ENCODE results near the gene CTNNA3.

Gene CTNNA3

DNA sequence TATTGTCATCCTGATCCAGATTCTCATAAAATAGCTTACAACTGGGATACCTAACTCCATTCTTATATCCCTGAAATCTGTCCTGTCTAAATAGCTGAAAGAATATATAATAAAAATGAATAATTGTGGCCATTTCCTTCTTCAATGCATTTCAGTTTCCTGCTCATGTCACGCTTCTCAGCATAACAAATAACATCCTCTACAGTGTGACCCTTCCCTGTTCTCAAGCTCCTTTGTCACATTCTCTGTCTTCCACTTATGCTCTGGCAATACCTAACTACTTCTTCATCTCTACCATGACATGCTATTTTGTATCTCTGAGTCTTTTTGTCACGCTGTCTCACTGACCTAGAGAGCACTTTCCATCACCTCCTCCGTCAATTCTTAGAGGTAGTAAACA lies 1654.2 kb downstream of the CTNNA3 start:
- no peak overlapping the region for H3K27ac ChIP-seq (ENCODE audit: poor library complexity, severe bottlenecking)
- H3K36me3 ChIP-seq (ENCODE audit: low read depth): no peaks in the 10 kb centered on the region
- ATAC-seq (ENCODE audit: low read depth): no peak
- H3K4me3 ChIP-seq (ENCODE audit: severe bottlenecking): no peak overlapping the region
- H3K9me3 ChIP-seq (ENCODE audit: severe bottlenecking): no peaks in the 10 kb centered on the region
- no peak for DNase-seq (ENCODE audit: low spot score)
- no peaks in the 10 kb centered on the region for H3K27me3 ChIP-seq (ENCODE audit: insufficient read depth, poor library complexity, severe bottlenecking)
- TF ChIP-seq, protein P1, sequence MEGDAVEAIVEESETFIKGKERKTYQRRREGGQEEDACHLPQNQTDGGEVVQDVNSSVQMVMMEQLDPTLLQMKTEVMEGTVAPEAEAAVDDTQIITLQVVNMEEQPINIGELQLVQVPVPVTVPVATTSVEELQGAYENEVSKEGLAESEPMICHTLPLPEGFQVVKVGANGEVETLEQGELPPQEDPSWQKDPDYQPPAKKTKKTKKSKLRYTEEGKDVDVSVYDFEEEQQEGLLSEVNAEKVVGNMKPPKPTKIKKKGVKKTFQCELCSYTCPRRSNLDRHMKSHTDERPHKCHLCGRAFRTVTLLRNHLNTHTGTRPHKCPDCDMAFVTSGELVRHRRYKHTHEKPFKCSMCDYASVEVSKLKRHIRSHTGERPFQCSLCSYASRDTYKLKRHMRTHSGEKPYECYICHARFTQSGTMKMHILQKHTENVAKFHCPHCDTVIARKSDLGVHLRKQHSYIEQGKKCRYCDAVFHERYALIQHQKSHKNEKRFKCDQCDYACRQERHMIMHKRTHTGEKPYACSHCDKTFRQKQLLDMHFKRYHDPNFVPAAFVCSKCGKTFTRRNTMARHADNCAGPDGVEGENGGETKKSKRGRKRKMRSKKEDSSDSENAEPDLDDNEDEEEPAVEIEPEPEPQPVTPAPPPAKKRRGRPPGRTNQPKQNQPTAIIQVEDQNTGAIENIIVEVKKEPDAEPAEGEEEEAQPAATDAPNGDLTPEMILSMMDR (IDR thresholded peaks at IDR 0.05; ENCODE audit: poor library complexity, severe bottlenecking): no peak
- no peaks in the 10 kb centered on the region for H3K4me1 ChIP-seq (ENCODE audit: insufficient read depth, poor library complexity, severe bottlenecking)

GRCh38 chr10:66038623-66039022 lies 1657.4 kb downstream of the CTNNA3 start:
- no peaks in the 10 kb centered on the region for H3K27me3 ChIP-seq (ENCODE audit: insufficient read depth, poor library complexity, severe bottlenecking)
- H3K4me3 ChIP-seq (ENCODE audit: severe bottlenecking): no peak overlapping the region
- no peaks in the 10 kb centered on the region for H3K9me3 ChIP-seq (ENCODE audit: severe bottlenecking)
- TF ChIP-seq, protein P1 (IDR thresholded peaks at IDR 0.05; ENCODE audit: poor library complexity, severe bottlenecking): no peak
- no peak for ATAC-seq (ENCODE audit: low read depth)
- no peaks in the 10 kb centered on the region for H3K4me1 ChIP-seq (ENCODE audit: insufficient read depth, poor library complexity, severe bottlenecking)
- DNase-seq (ENCODE audit: low spot score): no peak
- no peak overlapping the region for H3K27ac ChIP-seq (ENCODE audit: poor library complexity, severe bottlenecking)
- H3K36me3 ChIP-seq (ENCODE audit: low read depth): no peaks in the 10 kb centered on the region

DNA sequence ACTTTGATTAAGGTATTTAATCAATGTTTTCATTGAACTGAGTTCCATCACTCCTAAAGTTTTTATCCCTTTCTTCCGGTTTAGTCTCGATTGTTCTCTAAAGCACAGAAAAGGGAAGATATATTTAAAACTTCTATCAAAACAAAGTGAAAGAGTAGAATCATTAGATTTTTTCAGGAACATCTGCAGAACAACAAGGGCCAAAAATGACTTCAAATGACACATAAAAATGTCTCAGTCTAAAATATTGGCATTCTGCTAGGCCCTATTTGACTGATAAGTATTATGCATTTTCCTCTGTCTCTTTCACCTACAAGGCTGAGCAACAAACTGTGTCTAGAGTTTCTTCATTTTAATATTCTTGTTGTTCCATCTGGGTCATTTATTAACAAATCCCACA lies 1669.7 kb downstream of the CTNNA3 start:
- H3K27ac ChIP-seq (ENCODE audit: poor library complexity, severe bottlenecking): no peak overlapping the region
- no peak for ATAC-seq (ENCODE audit: low read depth)
- no peak for DNase-seq (ENCODE audit: low spot score)
- no peaks in the 10 kb centered on the region for H3K36me3 ChIP-seq (ENCODE audit: low read depth)
- no peaks in the 10 kb centered on the region for H3K9me3 ChIP-seq (ENCODE audit: severe bottlenecking)
- H3K4me1 ChIP-seq (ENCODE audit: insufficient read depth, poor library complexity, severe bottlenecking): no peaks in the 10 kb centered on the region
- TF ChIP-seq, protein P1 (IDR thresholded peaks at IDR 0.05; ENCODE audit: poor library complexity, severe bottlenecking): no peak
- H3K27me3 ChIP-seq (ENCODE audit: insufficient read depth, poor library complexity, severe bottlenecking): no peaks in the 10 kb centered on the region
- H3K4me3 ChIP-seq (ENCODE audit: severe bottlenecking): no peak overlapping the region

- TF ChIP-seq, protein P1 (IDR thresholded peaks at IDR 0.05; ENCODE audit: poor library complexity, severe bottlenecking): no peak
- DNase-seq (ENCODE audit: low spot score) (no peak), ATAC-seq (ENCODE audit: low read depth) (no peak)
- Histone ChIP-seq H3K27ac (ENCODE audit: poor library complexity, severe bottlenecking) (no peak overlapping the region), H3K4me3 (ENCODE audit: severe bottlenecking) (no peak overlapping the region), H3K36me3 (ENCODE audit: low read depth) (no peaks in the 10 kb centered on the region), H3K9me3 (ENCODE audit: severe bottlenecking) (no peaks in the 10 kb centered on the region), H3K4me1 (ENCODE audit: insufficient read depth, poor library complexity, severe bottlenecking) (no peaks in the 10 kb centered on the region), H3K27me3 (ENCODE audit: insufficient read depth, poor library complexity, severe bottlenecking) (no peaks in the 10 kb centered on the region)
Measured at GRCh38 chr10:66025186-66025585, 1670.8 kb downstream of the CTNNA3 start.

DNA sequence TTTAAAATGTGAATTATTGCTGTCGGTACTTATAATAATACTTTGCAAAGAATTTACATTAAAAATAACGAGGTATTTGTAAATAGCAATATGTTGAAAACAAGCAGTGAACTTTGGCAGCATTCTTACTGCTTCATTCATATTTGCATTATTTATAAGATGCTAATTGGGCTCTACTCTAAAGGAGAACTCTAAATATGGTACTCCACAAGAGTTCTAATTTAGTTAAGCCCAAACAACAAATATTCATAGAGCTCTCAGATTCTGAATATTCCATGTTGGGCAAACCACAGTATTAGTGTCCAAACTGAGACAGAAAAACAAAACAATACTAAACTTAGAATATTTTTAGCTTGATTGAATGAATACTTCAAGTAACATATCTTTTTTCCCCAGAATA lies 1674.6 kb downstream of the CTNNA3 start:
- DNase-seq (ENCODE audit: low spot score) (no peak), ATAC-seq (ENCODE audit: low read depth) (no peak)
- Histone ChIP-seq H3K4me1 (ENCODE audit: insufficient read depth, poor library complexity, severe bottlenecking) (no peaks in the 10 kb centered on the region), H3K27ac (ENCODE audit: poor library complexity, severe bottlenecking) (no peak overlapping the region), H3K4me3 (ENCODE audit: severe bottlenecking) (no peak overlapping the region), H3K9me3 (ENCODE audit: severe bottlenecking) (no peaks in the 10 kb centered on the region), H3K36me3 (ENCODE audit: low read depth) (no peaks in the 10 kb centered on the region), H3K27me3 (ENCODE audit: insufficient read depth, poor library complexity, severe bottlenecking) (no peaks in the 10 kb centered on the region)
- TF ChIP-seq, protein P1 (IDR thresholded peaks at IDR 0.05; ENCODE audit: poor library complexity, severe bottlenecking): no peak
